ENCODE measurements around the gene CRB1. TPM values are rescaled to one million over a fixed set of nuclear protein-coding genes. Genes with fewer than 3 reads are reported as not detected.

The CRB1 gene
- total RNA-seq, 1 experiment from 2014 or later: not detected

DNA sequence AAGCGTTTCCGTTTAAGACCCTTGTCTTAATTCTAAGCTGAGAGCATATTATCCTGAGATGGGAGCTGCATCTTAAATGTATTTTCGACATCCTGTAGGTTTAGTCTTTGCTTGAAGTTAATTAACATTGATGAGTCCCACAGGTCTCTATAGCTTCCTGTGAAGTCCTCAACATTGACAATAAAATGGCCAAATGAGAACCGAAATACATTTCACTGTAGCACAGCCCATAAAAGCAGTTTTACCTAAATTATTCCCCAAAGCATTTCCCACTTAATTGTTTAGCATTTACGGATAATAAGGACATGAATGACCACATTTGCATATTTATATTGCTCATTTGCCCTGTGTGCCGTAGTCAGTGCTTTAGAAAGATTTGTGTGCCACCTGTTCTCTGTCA is 116.4 kb downstream of the CRB1 start:
- DNase-seq: no peak
- intact Hi-C loops (cut with micrococcal nuclease; ENCODE audit: unreplicated experiment): no loop called here
- ChIA-PET POLR2A (ENCODE audit: unreplicated experiment) (interaction anchor here (0.6 to 0.7 kb wide), 3 partner anchors 11 to 1145 kb away, joined by 3 to 4 read pairs (median 4); no protein-coding TSS in a partner anchor), CTCF (no interaction called here)
- no peak overlapping the region for H3K4me2 ChIP-seq
- H2AFZ ChIP-seq: no peak overlapping the region
- no peaks in the 10 kb centered on the region for H3K9me2 ChIP-seq (ENCODE audit: insufficient read depth)
- H3F3A ChIP-seq (ENCODE audit: insufficient read depth, low read depth): no peaks in the 10 kb centered on the region
- no TSS peak for BruUV-seq (replicated peaks)
- H3K4me3 ChIP-seq: no peak overlapping the region
- TF ChIP-seq EZH2 (IDR thresholded peaks at IDR 0.05; ENCODE audit: low read depth): no peak
- TF ChIP-seq, protein P1, sequence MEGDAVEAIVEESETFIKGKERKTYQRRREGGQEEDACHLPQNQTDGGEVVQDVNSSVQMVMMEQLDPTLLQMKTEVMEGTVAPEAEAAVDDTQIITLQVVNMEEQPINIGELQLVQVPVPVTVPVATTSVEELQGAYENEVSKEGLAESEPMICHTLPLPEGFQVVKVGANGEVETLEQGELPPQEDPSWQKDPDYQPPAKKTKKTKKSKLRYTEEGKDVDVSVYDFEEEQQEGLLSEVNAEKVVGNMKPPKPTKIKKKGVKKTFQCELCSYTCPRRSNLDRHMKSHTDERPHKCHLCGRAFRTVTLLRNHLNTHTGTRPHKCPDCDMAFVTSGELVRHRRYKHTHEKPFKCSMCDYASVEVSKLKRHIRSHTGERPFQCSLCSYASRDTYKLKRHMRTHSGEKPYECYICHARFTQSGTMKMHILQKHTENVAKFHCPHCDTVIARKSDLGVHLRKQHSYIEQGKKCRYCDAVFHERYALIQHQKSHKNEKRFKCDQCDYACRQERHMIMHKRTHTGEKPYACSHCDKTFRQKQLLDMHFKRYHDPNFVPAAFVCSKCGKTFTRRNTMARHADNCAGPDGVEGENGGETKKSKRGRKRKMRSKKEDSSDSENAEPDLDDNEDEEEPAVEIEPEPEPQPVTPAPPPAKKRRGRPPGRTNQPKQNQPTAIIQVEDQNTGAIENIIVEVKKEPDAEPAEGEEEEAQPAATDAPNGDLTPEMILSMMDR (conservative IDR thresholded peaks at IDR 0.05): no peak
- H3K27me3 ChIP-seq (ENCODE audit: insufficient read depth, low read depth): no peaks in the 10 kb centered on the region
- no peaks in the 10 kb centered on the region for H3K36me3 ChIP-seq (ENCODE audit: low read depth)
- no peaks in the 10 kb centered on the region for H4K20me1 ChIP-seq (ENCODE audit: insufficient read depth)
- H3K4me1 ChIP-seq (replicated peaks; ENCODE audit: insufficient read depth): no peaks in the 10 kb centered on the region
- H3K9me3 ChIP-seq (ENCODE audit: insufficient read depth, low read depth): no peaks in the 10 kb centered on the region
- H3K79me2 ChIP-seq (ENCODE audit: low read depth): no peaks in the 10 kb centered on the region
- H3K27ac ChIP-seq: no peak overlapping the region

DNA sequence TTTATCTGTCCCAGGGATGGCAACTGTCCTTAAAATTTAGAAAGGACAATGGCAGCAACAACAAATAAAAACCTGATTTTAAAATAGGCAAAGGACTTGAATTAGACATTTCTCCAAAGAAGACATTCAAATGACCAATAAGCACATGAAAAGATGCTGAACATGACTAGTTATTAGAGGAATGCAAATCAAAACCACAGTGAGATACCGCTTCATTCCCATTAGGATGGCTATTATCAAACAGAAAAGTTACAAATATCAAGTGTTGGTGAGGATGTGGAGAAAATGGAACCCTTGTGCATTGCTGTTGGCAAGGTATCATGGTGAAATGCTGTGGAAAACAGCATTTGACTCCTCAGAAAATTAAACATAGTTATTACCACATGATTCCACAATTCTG is 120.7 kb downstream of the CRB1 start:
- no peak for TF ChIP-seq EZH2 (IDR thresholded peaks at IDR 0.05; ENCODE audit: low read depth)
- TF ChIP-seq, protein P1 (conservative IDR thresholded peaks at IDR 0.05): no peak

DNA sequence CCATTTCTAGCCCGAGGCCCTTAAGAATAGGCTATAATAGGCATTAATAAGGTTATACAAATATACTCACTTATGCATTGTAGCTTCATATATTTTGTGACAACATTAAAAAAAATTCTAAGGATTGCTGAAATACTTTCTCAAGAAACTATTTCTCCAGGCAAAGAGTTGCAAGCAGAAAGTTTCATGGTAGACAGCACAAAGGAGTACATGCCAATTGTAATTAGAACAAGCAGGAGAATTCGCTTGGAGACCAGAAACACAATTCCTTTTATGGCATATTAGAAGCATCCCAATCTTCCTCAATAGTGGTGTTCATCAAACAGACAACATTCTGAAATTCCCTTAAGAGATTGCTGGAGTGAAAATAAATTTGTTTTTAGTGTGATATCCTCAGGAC is 122.8 kb downstream of the CRB1 start:
- ChIA-PET POLR2A (ENCODE audit: unreplicated experiment) (interaction anchor here (0.7 kb wide), 1 partner anchor 11 kb away, joined by 4 read pairs; no protein-coding TSS in a partner anchor), CTCF (no interaction called here)
- no peak overlapping the region for H3K27ac ChIP-seq
- H3K4me3 ChIP-seq: no peak overlapping the region
- H3K4me1 ChIP-seq (replicated peaks; ENCODE audit: insufficient read depth): no peaks in the 10 kb centered on the region
- H3K4me2 ChIP-seq: no peak overlapping the region
- H3K27me3 ChIP-seq (ENCODE audit: insufficient read depth, low read depth): no peaks in the 10 kb centered on the region
- no peaks in the 10 kb centered on the region for H4K20me1 ChIP-seq (ENCODE audit: insufficient read depth)
- no peaks in the 10 kb centered on the region for H3K9me3 ChIP-seq (ENCODE audit: insufficient read depth, low read depth)
- H3K79me2 ChIP-seq (ENCODE audit: low read depth): no peaks in the 10 kb centered on the region
- BruUV-seq (replicated peaks): no TSS peak
- H3K9me2 ChIP-seq (ENCODE audit: insufficient read depth): no peaks in the 10 kb centered on the region
- H3F3A ChIP-seq (ENCODE audit: insufficient read depth, low read depth): no peaks in the 10 kb centered on the region
- DNase-seq: no peak
- H2AFZ ChIP-seq: no peak overlapping the region
- H3K36me3 ChIP-seq (ENCODE audit: low read depth): no peaks in the 10 kb centered on the region
- intact Hi-C loops (cut with micrococcal nuclease; ENCODE audit: unreplicated experiment): no loop called here
- TF ChIP-seq, protein P1 (conservative IDR thresholded peaks at IDR 0.05): no peak
- TF ChIP-seq EZH2 (IDR thresholded peaks at IDR 0.05; ENCODE audit: low read depth): no peak

More for the DNA sequence above, 120.7 kb downstream of the CRB1 start:
- intact Hi-C loops (cut with micrococcal nuclease; ENCODE audit: unreplicated experiment): no loop called here
- no peak for DNase-seq
- Histone ChIP-seq H2AFZ (no peak overlapping the region), H3K27me3 (ENCODE audit: insufficient read depth, low read depth) (no peaks in the 10 kb centered on the region), H3K9me2 (ENCODE audit: insufficient read depth) (no peaks in the 10 kb centered on the region), H3K27ac (no peak overlapping the region), H3F3A (ENCODE audit: insufficient read depth, low read depth) (no peaks in the 10 kb centered on the region), H4K20me1 (ENCODE audit: insufficient read depth) (no peaks in the 10 kb centered on the region), H3K9me3 (ENCODE audit: insufficient read depth, low read depth) (no peaks in the 10 kb centered on the region), H3K4me3 (no peak overlapping the region), H3K4me1 (replicated peaks; ENCODE audit: insufficient read depth) (no peaks in the 10 kb centered on the region), H3K4me2 (no peak overlapping the region), H3K79me2 (ENCODE audit: low read depth) (no peaks in the 10 kb centered on the region), H3K36me3 (ENCODE audit: low read depth) (no peaks in the 10 kb centered on the region)
- POLR2A ChIA-PET (ENCODE audit: unreplicated experiment): no interaction called here
- CTCF ChIA-PET: no interaction called here
- no TSS peak for BruUV-seq (replicated peaks)

Measured in PC-9 (cell line).